OCI-LY1 (cell line): ENCODE measurements around the gene TEAD3.

Experiments
- EZH2 ChIP-seq: fragments of 200-600 bp; sonication (generic), shearing (Covaris generic); IDR thresholded peaks from 2 replicates; pipeline ENCODE4 v1.8.0; 2017; ENCODE audit warnings: borderline replicate concordance, mixed run types, mild to moderate bottlenecking, antibody characterized with exemption, low read length, moderate library complexity, mixed read lengths
- TF ChIP-seq, protein P1 (sequence below): fragments of 200-600 bp; sonication (generic), shearing (Covaris generic); IDR thresholded peaks from 2 replicates; pipeline ENCODE4 v1.5.1; 2017; ENCODE audit warnings: mild to moderate bottlenecking, antibody characterized with exemption, low read length, moderate library complexity, mixed read lengths

GRCh38 chr6:35469751-35470662 is 26.9 kb downstream of the TEAD3 start:
- TF ChIP-seq, protein P1, sequence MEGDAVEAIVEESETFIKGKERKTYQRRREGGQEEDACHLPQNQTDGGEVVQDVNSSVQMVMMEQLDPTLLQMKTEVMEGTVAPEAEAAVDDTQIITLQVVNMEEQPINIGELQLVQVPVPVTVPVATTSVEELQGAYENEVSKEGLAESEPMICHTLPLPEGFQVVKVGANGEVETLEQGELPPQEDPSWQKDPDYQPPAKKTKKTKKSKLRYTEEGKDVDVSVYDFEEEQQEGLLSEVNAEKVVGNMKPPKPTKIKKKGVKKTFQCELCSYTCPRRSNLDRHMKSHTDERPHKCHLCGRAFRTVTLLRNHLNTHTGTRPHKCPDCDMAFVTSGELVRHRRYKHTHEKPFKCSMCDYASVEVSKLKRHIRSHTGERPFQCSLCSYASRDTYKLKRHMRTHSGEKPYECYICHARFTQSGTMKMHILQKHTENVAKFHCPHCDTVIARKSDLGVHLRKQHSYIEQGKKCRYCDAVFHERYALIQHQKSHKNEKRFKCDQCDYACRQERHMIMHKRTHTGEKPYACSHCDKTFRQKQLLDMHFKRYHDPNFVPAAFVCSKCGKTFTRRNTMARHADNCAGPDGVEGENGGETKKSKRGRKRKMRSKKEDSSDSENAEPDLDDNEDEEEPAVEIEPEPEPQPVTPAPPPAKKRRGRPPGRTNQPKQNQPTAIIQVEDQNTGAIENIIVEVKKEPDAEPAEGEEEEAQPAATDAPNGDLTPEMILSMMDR: no peak
- no peak for TF ChIP-seq EZH2
